Adrenal gland (tissue), 12 donors: ENCODE measurements around the gene CPA2. TPM values are rescaled to one million over a fixed set of nuclear protein-coding genes. Genes with fewer than 3 reads are reported as not detected.

Source experiments
- DNase-seq, 7 donors: peaks; one replicate each; pipeline ENCODE4 v3.0.0-alpha.2; 2019 to 2020
- H3K27ac ChIP-seq, 5 donors: fragments of 200-600 bp; sonication (generic) in 4 of 5; 1 replicate in 3 of 5; 2 replicates in 2 of 5; pipeline versions ENCODE4 v1.5.1 to v1.8.0; 2016 to 2020; ENCODE audit warnings: mild to moderate bottlenecking in 1 of 5
- H3K27me3 ChIP-seq: fragments of 200-600 bp; 2 replicates; pipeline ENCODE4 v1.8.0; 2021
- H3K36me3 ChIP-seq, 2 donors: fragments of 200-600 bp; replicated peaks in 1 of 2; 1 replicate in 1 of 2; 2 replicates in 1 of 2; pipeline versions ENCODE4 v1.5.1 to v1.8.0; 2018 to 2022
- H3K4me1 ChIP-seq, 2 donors: fragments of 200-600 bp; replicated peaks in 1 of 2; 1 replicate in 1 of 2; 2 replicates in 1 of 2; pipeline versions ENCODE4 v1.5.1 to v1.8.0; 2018 to 2021
- H3K4me3 ChIP-seq, 4 donors: fragments of 200-600 bp; sonication (generic) in 3 of 4; one replicate each; pipeline ENCODE4 v1.5.1; 2016 to 2018
- H3K9me3 ChIP-seq, 3 donors: fragments of 200-600 bp; sonication (generic) in 1 of 3; replicated peaks in 1 of 3; 1 replicate in 2 of 3; 2 replicates in 1 of 3; pipeline versions ENCODE4 v1.5.1 to v1.8.0; 2016 to 2021
- POLR2A ChIP-seq, 2 donors: fragments of 450-650 bp; IDR thresholded peaks; one replicate each; pipeline ENCODE4 v1.6.1; 2017; ENCODE audit warnings: antibody characterized with exemption in 2 of 2, mild to moderate bottlenecking in 2 of 2, moderate library complexity in 1 of 2
- WGBS, 4 donors: extraction: QIAGEN DNeasy Blood & Tissue Kit in 2 of 4; methylation state at CpG; one replicate each; pipeline versions ENCODE4 v1.1.5 to v1.1.7; 2013 to 2017; 5-methylcytosine and 5-hydroxymethylcytosine counted together
- intact Hi-C, 2 donors: fragments of 100-400 bp; cut with DNase I; formaldehyde crosslinking; loops; one replicate each; pipeline versions ENCODE4 v1.14.1 to v1.15.0; 2022 to 2023
- polyA plus RNA-seq, 3 donors: library from polyadenylated mRNA; stranded (reverse); fragments of 200-250 nt in 2 of 3; fragments of 350-450 nt in 1 of 3; fragmentation: Illumina TruSeq in 1 of 3; extraction: RNeasy Lipid Tissue Mini Kit (QIAGEN cat#74804) in 1 of 3; gene quantifications; one replicate each; pipeline ENCODE4 v1.2.3, GENCODE V29; 2013 to 2014
- total RNA-seq, 9 donors: library from RNA; depleted of rRNA in 4 of 9; stranded (reverse); fragments of >200 nt in 4 of 9; fragments of 120-200 nt in 1 of 9; fragmentation: NEBNext Ultra II Directional in 1 of 9; extraction: Animal tissue kit (Norgen Biotek cat#: 25700) in 1 of 9; gene quantifications; one replicate each; pipeline versions ENCODE4 v1.1.0 to v1.2.4, GENCODE V29; 2013 to 2023
- TF ChIP-seq, protein P1 (sequence below), 6 experiments: fragments of 450-650 bp in 4 of 6; fragments of 200-600 bp in 2 of 6; sonication (generic) in 1 of 6; IDR thresholded peaks; 1 replicate in 5 of 6; 2 replicates in 1 of 6; pipeline versions ENCODE4 v1.5.1 to v1.8.0; 2016 to 2021; ENCODE audit warnings: antibody characterized with exemption in 6 of 6, mild to moderate bottlenecking in 2 of 6, moderate library complexity in 1 of 6
- donor health status: healthy with polysubstance abuse.
- donor health status: Bipolar disorder and iron deficiency.
- donor health status: DM: yes; HTN: yes; CAD: no.
- donor health status: DM: no; HTN: no; CAD: no.
- donor health status: DM: no; HTN: no; CAD: no.
- donor health status: DM: yes; HTN: yes; CAD: no.

The CPA2 gene
- total and polyA plus RNA-seq, 12 donors = 0.15 to 2.3 (median 0.75) TPM; not detected in 4

DNA sequence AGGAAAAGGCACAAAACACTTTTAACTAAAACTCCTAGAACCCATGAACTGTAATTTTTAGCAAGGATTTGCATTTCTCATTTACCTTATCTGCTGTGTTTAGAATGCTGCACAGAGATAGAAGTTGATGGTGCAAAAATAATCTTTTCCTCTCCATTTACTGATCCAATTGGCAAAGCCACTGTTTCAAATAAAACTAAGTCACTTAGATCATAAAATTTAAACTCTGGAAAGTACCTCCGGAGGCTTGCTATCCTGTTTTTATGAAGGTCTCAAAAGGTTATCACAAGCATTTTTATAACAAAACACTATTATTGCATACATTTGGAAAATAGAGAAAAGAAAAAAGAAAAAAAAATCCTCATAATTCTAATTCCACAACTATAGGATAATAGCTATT lies 7.6 kb downstream of the CPA2 start:
- intact Hi-C loops = no loop called here
- 42 to 55% (median 45%) methylated on average over 1 of the region's 1 CpG for WGBS, 4 donors
- H3K4me3 ChIP-seq = no peak overlapping the region
- H3K9me3 ChIP-seq = no peaks in the 10 kb centered on the region
- TF ChIP-seq, protein P1, sequence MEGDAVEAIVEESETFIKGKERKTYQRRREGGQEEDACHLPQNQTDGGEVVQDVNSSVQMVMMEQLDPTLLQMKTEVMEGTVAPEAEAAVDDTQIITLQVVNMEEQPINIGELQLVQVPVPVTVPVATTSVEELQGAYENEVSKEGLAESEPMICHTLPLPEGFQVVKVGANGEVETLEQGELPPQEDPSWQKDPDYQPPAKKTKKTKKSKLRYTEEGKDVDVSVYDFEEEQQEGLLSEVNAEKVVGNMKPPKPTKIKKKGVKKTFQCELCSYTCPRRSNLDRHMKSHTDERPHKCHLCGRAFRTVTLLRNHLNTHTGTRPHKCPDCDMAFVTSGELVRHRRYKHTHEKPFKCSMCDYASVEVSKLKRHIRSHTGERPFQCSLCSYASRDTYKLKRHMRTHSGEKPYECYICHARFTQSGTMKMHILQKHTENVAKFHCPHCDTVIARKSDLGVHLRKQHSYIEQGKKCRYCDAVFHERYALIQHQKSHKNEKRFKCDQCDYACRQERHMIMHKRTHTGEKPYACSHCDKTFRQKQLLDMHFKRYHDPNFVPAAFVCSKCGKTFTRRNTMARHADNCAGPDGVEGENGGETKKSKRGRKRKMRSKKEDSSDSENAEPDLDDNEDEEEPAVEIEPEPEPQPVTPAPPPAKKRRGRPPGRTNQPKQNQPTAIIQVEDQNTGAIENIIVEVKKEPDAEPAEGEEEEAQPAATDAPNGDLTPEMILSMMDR (IDR thresholded peaks at IDR 0.05) = no peak
- TF ChIP-seq POLR2A (IDR thresholded peaks at IDR 0.05) = no peak
- no peak for DNase-seq
- peaks cover 0 to 4% of the 10 kb centered on the region in 2 donors for H3K4me1 ChIP-seq
- H3K36me3 ChIP-seq = no peaks in the 10 kb centered on the region
- H3K27me3 ChIP-seq = no peaks in the 10 kb centered on the region
- no peak overlapping the region for H3K27ac ChIP-seq

DNA sequence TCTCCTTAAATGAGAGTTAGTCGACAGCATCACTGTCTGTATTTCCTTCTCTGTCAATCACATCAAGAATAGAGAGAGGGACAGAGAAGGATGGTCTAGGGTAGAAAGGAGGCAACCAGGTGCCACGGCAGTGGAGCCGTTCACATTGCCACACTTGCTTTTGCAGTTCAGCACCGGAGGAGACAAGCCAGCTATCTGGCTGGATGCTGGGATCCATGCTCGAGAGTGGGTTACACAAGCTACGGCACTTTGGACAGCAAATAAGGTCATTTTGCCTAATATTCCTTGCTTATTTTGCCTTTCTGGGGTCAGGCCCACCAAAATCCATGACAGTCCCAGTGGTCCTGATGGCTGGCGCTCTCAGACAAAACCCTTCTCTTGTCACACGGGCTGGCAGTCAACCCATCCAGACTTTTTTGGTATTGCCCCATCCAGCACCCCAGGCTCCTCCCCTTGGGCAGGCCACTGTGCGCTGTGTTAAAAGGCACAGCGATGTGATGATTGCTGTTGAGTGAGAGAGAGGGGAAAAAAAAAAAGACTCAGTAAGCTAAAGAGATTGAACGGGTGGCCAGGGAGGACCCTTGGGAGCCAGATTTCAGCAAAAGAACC lies 8.4 kb downstream of the CPA2 start:
- H3K27me3 ChIP-seq = no peaks in the 10 kb centered on the region
- no peak overlapping the region for H3K4me3 ChIP-seq
- H3K4me1 ChIP-seq = peaks cover 0 to 4% of the 10 kb centered on the region in 2 donors
- H3K9me3 ChIP-seq = no peaks in the 10 kb centered on the region
- no peak for DNase-seq
- intact Hi-C loops = no loop called here
- 87 to 92% (median 89%) methylated on average over 11 of the region's 11 CpGs for WGBS, 4 donors
- no peaks in the 10 kb centered on the region for H3K36me3 ChIP-seq
- no peak overlapping the region for H3K27ac ChIP-seq
- no peak for TF ChIP-seq POLR2A (IDR thresholded peaks at IDR 0.05)
- TF ChIP-seq, protein P1 (IDR thresholded peaks at IDR 0.05) = no peak

DNA sequence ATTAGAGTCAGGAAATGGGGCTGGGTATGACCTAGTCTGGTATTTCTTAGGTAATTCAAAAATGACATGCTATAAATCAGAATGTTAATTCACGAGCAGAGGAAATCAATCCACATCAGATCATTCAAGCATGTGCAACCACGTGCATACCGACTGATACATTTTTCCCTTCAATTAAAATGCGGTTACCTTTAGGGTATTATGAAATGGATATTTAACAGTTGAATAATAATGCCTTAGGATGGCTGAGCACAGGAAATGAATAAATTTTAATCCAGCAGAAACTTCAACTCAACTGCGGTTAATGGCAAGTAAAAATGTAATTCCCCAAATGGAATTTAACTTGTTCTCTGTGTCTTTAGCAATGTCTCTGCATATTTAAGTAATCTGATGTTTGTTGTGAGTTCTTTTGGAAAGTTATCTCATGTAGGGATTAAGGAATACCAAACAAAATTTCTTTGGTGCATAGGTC lies 9.2 kb downstream of the CPA2 start:
- no peak for DNase-seq
- 69 to 75% (median 73%) methylated on average over 5 of the region's 5 CpGs for WGBS, 4 donors
- Histone ChIP-seq H3K4me3 (no peak overlapping the region), H3K4me1 (peaks cover 0 to 4% of the 10 kb centered on the region in 2 donors), H3K36me3 (no peaks in the 10 kb centered on the region), H3K27ac (no peak overlapping the region), H3K9me3 (no peaks in the 10 kb centered on the region), H3K27me3 (no peaks in the 10 kb centered on the region)
- no peak for TF ChIP-seq POLR2A (IDR thresholded peaks at IDR 0.05)
- TF ChIP-seq, protein P1 (IDR thresholded peaks at IDR 0.05) = no peak
- intact Hi-C loops = no loop called here

DNA sequence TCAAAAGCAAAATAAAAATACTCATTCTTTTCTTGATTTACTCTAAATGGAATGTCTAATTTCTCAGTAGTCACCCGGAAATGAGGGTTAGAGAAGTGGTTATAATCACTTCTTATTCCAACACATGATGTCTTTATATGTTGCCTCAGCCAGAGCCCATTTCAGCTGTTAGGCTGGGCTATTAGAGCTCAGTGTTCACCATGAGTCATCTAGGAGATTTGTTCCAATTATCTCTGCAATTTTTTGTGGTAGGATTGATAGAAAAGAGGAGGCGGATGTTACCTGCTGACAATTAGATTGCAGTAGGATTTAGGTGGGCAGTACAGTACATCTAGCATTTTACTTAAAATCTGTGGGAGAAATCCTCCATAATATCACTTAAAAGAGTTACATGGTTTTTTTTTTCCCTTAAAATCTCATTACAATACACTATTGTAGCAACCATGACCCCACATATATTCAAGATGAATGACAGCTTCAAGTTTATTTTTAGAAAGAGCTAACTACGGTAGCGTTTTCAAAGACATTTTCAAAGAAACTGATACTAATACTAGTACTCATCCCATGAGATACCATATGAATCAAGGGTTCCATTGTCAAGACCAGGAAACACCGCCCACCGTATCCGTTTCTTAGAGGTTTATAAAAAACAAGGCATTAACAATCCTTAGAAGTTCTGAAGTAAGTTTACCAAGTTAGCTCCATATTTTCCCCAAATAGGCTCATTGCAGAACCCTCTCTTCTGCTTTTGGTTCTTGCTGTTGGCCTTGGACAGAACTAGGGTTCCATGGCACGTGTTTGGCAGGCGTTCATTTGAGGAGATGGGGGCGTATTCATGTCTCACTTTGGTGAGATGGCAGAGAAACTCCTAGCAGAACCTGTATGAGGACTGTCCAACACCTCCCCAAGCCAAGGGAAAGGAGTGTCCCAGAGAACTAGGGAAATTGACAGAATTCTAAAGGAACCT lies 10.4 kb downstream of the CPA2 start:
- intact Hi-C loops = no loop called here
- no peaks in the 10 kb centered on the region for H3K9me3 ChIP-seq
- peak in 1 of 7 donors; percentile 41 for DNase-seq
- TF ChIP-seq, protein P1 (IDR thresholded peaks at IDR 0.05) = no peak
- TF ChIP-seq POLR2A (IDR thresholded peaks at IDR 0.05) = no peak
- 68 to 75% (median 73%) methylated on average over 10 of the region's 10 CpGs for WGBS, 4 donors
- H3K27me3 ChIP-seq = no peaks in the 10 kb centered on the region
- H3K4me1 ChIP-seq = peaks cover 0 to 4% of the 10 kb centered on the region in 2 donors
- H3K36me3 ChIP-seq = no peaks in the 10 kb centered on the region
- peak overlapping the region in 1 of 5 donors; percentile 43 for H3K27ac ChIP-seq
- no peak overlapping the region for H3K4me3 ChIP-seq
